ENCODE measurements around the gene PLXNA2.

Gene PLXNA2

GRCh38 chr1:208052926-208053407, 191.2 kb downstream of the PLXNA2 start:
- in situ Hi-C loops (cut with HindIII; ENCODE audit: low sequenced_read_pairs): no loop called here

- in situ Hi-C loops (cut with HindIII; ENCODE audit: low sequenced_read_pairs): no loop called here
Measured at GRCh38 chr1:208052135-208052534, 192.0 kb downstream of the PLXNA2 start.

GRCh38 chr1:208051651-208052050, 192.5 kb downstream of the PLXNA2 start:
- in situ Hi-C loops (cut with HindIII; ENCODE audit: low sequenced_read_pairs): no loop called here

GRCh38 chr1:208048904-208049303, 195.3 kb downstream of the PLXNA2 start:
- in situ Hi-C loops (cut with HindIII; ENCODE audit: low sequenced_read_pairs): no loop called here

GRCh38 chr1:208047975-208048374, 196.2 kb downstream of the PLXNA2 start:
- in situ Hi-C loops (cut with HindIII; ENCODE audit: low sequenced_read_pairs): no loop called here

GRCh38 chr1:208047476-208047934, 196.7 kb downstream of the PLXNA2 start:
- in situ Hi-C loops (cut with HindIII; ENCODE audit: low sequenced_read_pairs): no loop called here

- in situ Hi-C loops (cut with HindIII; ENCODE audit: low sequenced_read_pairs): no loop called here
Measured at GRCh38 chr1:208045463-208046260, 198.5 kb downstream of the PLXNA2 start.

- in situ Hi-C loops (cut with HindIII; ENCODE audit: low sequenced_read_pairs): no loop called here
Measured at GRCh38 chr1:208044589-208045462, 199.4 kb downstream of the PLXNA2 start.

GRCh38 chr1:208043691-208044181, 200.4 kb downstream of the PLXNA2 start:
- in situ Hi-C loops (cut with HindIII; ENCODE audit: low sequenced_read_pairs): no loop called here

GRCh38 chr1:208042868-208043267, 201.3 kb downstream of the PLXNA2 start:
- in situ Hi-C loops (cut with HindIII; ENCODE audit: low sequenced_read_pairs): no loop called here

- in situ Hi-C loops (cut with HindIII; ENCODE audit: low sequenced_read_pairs): no loop called here
Measured at GRCh38 chr1:208042041-208042615, 202.1 kb downstream of the PLXNA2 start.

GRCh38 chr1:208041505-208041904, 202.7 kb downstream of the PLXNA2 start:
- in situ Hi-C loops (cut with HindIII; ENCODE audit: low sequenced_read_pairs): no loop called here

GRCh38 chr1:208040821-208041297, 203.3 kb downstream of the PLXNA2 start:
- in situ Hi-C loops (cut with HindIII; ENCODE audit: low sequenced_read_pairs): no loop called here

GRCh38 chr1:208039536-208040332, 204.4 kb downstream of the PLXNA2 start:
- in situ Hi-C loops (cut with HindIII; ENCODE audit: low sequenced_read_pairs): no loop called here

GRCh38 chr1:208038303-208038702, 205.9 kb downstream of the PLXNA2 start:
- in situ Hi-C loops (cut with HindIII; ENCODE audit: low sequenced_read_pairs): no loop called here

- in situ Hi-C loops (cut with HindIII; ENCODE audit: low sequenced_read_pairs): no loop called here
Measured at GRCh38 chr1:208036918-208037766, 207.0 kb downstream of the PLXNA2 start.

GRCh38 chr1:208036106-208036808, 207.9 kb downstream of the PLXNA2 start:
- in situ Hi-C loops (cut with HindIII; ENCODE audit: low sequenced_read_pairs): no loop called here

- in situ Hi-C loops (cut with HindIII; ENCODE audit: low sequenced_read_pairs): no loop called here
Measured at GRCh38 chr1:208034135-208034534, 210.0 kb downstream of the PLXNA2 start.

GRCh38 chr1:208033236-208033635, 210.9 kb downstream of the PLXNA2 start:
- in situ Hi-C loops (cut with HindIII; ENCODE audit: low sequenced_read_pairs): no loop called here
